GM18508 (cell line): Measurements from ENCODE around the gene CD96.
"Not testable (repeated sequence)": the region's sequence is repeated elsewhere in the genome, so short reads cannot be mapped to it uniquely, and the experiment has no call there.

Source experiments
- ATAC-seq: cut with Tn5 transposase; IDR thresholded peaks from one replicate; pipeline ENCODE4 v1.9.1; 2021; ENCODE audit warnings: moderate number of reproducible peaks; ENCODE audit not compliant: insufficient read depth, unreplicated experiment

The CD96 gene

GRCh38 chr3:111548092-111548491, 6.1 kb downstream of the CD96 start:
- peak; percentile 46 for ATAC-seq

GRCh38 chr3:111548756-111549155, 6.8 kb downstream of the CD96 start:
- ATAC-seq: no peak

GRCh38 chr3:111561902-111562301, 19.9 kb downstream of the CD96 start:
- not testable (repeated sequence) for ATAC-seq

- ATAC-seq: no peak
Observed at GRCh38 chr3:111566844-111567243, 24.8 kb downstream of the CD96 start.

GRCh38 chr3:111568355-111568754, 26.4 kb downstream of the CD96 start:
- no peak for ATAC-seq

GRCh38 chr3:111568911-111569310, 26.9 kb downstream of the CD96 start:
- no peak for ATAC-seq

GRCh38 chr3:111570404-111571030, 28.5 kb downstream of the CD96 start:
- ATAC-seq: no peak

GRCh38 chr3:111571282-111571681, 29.3 kb downstream of the CD96 start:
- ATAC-seq: no peak

GRCh38 chr3:111571907-111572460, 30.0 kb downstream of the CD96 start:
- ATAC-seq: no peak

- ATAC-seq: no peak
Observed at GRCh38 chr3:111577113-111577512, 35.1 kb downstream of the CD96 start.

GRCh38 chr3:111577798-111578685, 36.0 kb downstream of the CD96 start:
- ATAC-seq: peak; percentile 94

GRCh38 chr3:111578867-111579266, 36.9 kb downstream of the CD96 start:
- no peak for ATAC-seq

GRCh38 chr3:111579495-111579894, 37.5 kb downstream of the CD96 start:
- no peak for ATAC-seq

GRCh38 chr3:111581403-111582119, 39.6 kb downstream of the CD96 start:
- no peak for ATAC-seq

- ATAC-seq: no peak
Observed at GRCh38 chr3:111582120-111582474, 40.1 kb downstream of the CD96 start.

GRCh38 chr3:111584744-111585143, 42.7 kb downstream of the CD96 start:
- no peak for ATAC-seq

GRCh38 chr3:111585217-111585616, 43.2 kb downstream of the CD96 start:
- ATAC-seq: no peak

- ATAC-seq: no peak
Observed at GRCh38 chr3:111588527-111588926, 46.5 kb downstream of the CD96 start.

GRCh38 chr3:111589303-111590142, 47.5 kb downstream of the CD96 start:
- no peak for ATAC-seq

GRCh38 chr3:111590143-111590491, 48.1 kb downstream of the CD96 start:
- ATAC-seq: no peak
